Right atrium auricular region (tissue), 2 donors: Measurements from ENCODE around the gene CTPS2. TPM values are rescaled to one million over a fixed set of nuclear protein-coding genes. Genes with fewer than 3 reads are reported as not detected.

Experiments
- DNase-seq: peaks from one replicate; pipeline ENCODE4 v3.0.0-alpha.2; 2019; ENCODE audit warnings: low spot score
- H3K27ac ChIP-seq, 2 donors: fragments of 200-600 bp; sonication (generic); 1 replicate in 1 of 2; 2 replicates in 1 of 2; pipeline ENCODE4 v1.5.1; 2016 to 2019
- H3K27me3 ChIP-seq, 2 donors: fragments of 200-600 bp; sonication (generic); one replicate each; pipeline versions ENCODE4 v1.5.1 to v1.6.0; 2017 to 2019
- H3K36me3 ChIP-seq: fragments of 200-600 bp; sonication (generic); one replicate; pipeline ENCODE4 v1.5.1; 2016
- H3K4me1 ChIP-seq, 2 donors: fragments of 200-600 bp; sonication (generic); one replicate each; pipeline versions ENCODE4 v1.5.1 to v1.6.0; 2017 to 2019
- H3K4me3 ChIP-seq, 2 donors: fragments of 200-600 bp; sonication (generic); 1 replicate in 1 of 2; 2 replicates in 1 of 2; pipeline ENCODE4 v1.5.1; 2017 to 2019; ENCODE audit warnings: mild to moderate bottlenecking in 1 of 2, moderate library complexity in 1 of 2
- H3K9me3 ChIP-seq, 2 donors: fragments of 200-600 bp; sonication (generic); one replicate each; pipeline ENCODE4 v1.5.1; 2019
- microRNA counts, 2 donors: library from miRNA; unstranded; fragments of <30 nt; microRNA quantifications; one replicate each; lab custom pipeline; 2016 to 2017
- microRNA-seq, 2 donors: library from miRNA; unstranded; fragments of <30 nt; microRNA quantifications; one replicate each; pipeline ENCODE4, GENCODE V29; 2016 to 2017; ENCODE audit warnings: borderline number of aligned reads in 2 of 2, borderline replicate concordance in 1 of 2
- total RNA-seq, 2 donors: library from RNA; depleted of rRNA; stranded (reverse); fragments of >200 nt; gene quantifications; one replicate each; pipeline ENCODE4 v1.1.0, GENCODE V29; 2016
- TF ChIP-seq, protein P1 (sequence below), 2 donors: fragments of 200-600 bp; sonication (generic); IDR thresholded peaks; one replicate each; pipeline ENCODE4 v1.5.1; 2019; ENCODE audit warnings: antibody characterized with exemption in 2 of 2

Gene CTPS2
- total RNA-seq, 2 donors from 2014 or later, result 4.4 to 4.8 TPM

GRCh38 chrX:16559206-16559619 lies 153.3 kb downstream of the CTPS2 start:
- H3K4me3 ChIP-seq, result no peak overlapping the region
- H3K27me3 ChIP-seq, result no peaks in the 10 kb centered on the region
- H3K36me3 ChIP-seq, result no peaks in the 10 kb centered on the region
- H3K9me3 ChIP-seq, result no peaks in the 10 kb centered on the region
- TF ChIP-seq, protein P1, sequence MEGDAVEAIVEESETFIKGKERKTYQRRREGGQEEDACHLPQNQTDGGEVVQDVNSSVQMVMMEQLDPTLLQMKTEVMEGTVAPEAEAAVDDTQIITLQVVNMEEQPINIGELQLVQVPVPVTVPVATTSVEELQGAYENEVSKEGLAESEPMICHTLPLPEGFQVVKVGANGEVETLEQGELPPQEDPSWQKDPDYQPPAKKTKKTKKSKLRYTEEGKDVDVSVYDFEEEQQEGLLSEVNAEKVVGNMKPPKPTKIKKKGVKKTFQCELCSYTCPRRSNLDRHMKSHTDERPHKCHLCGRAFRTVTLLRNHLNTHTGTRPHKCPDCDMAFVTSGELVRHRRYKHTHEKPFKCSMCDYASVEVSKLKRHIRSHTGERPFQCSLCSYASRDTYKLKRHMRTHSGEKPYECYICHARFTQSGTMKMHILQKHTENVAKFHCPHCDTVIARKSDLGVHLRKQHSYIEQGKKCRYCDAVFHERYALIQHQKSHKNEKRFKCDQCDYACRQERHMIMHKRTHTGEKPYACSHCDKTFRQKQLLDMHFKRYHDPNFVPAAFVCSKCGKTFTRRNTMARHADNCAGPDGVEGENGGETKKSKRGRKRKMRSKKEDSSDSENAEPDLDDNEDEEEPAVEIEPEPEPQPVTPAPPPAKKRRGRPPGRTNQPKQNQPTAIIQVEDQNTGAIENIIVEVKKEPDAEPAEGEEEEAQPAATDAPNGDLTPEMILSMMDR (IDR thresholded peaks at IDR 0.05), result no peak
- H3K27ac ChIP-seq, result no peak overlapping the region
- H3K4me1 ChIP-seq, result no peaks in the 10 kb centered on the region
- DNase-seq, result no peak

- TF ChIP-seq, protein P1 (IDR thresholded peaks at IDR 0.05), result no peak
- Histone ChIP-seq H3K9me3 (no peaks in the 10 kb centered on the region), H3K27ac (no peak overlapping the region), H3K4me1 (no peaks in the 10 kb centered on the region), H3K36me3 (no peaks in the 10 kb centered on the region), H3K27me3 (no peaks in the 10 kb centered on the region), H3K4me3 (no peak overlapping the region)
- no peak for DNase-seq
Observed at GRCh38 chrX:16558489-16558888, 154.0 kb downstream of the CTPS2 start.

GRCh38 chrX:16552546-16552945 lies 159.9 kb downstream of the CTPS2 start:
- TF ChIP-seq, protein P1 (IDR thresholded peaks at IDR 0.05), result no peak
- Histone ChIP-seq H3K9me3 (no peaks in the 10 kb centered on the region), H3K27me3 (no peaks in the 10 kb centered on the region), H3K27ac (no peak overlapping the region), H3K36me3 (no peaks in the 10 kb centered on the region), H3K4me3 (no peak overlapping the region), H3K4me1 (no peaks in the 10 kb centered on the region)
- no peak for DNase-seq

GRCh38 chrX:16547644-16548043 lies 164.8 kb downstream of the CTPS2 start:
- Histone ChIP-seq H3K4me3 (no peak overlapping the region), H3K27ac (no peak overlapping the region), H3K27me3 (no peaks in the 10 kb centered on the region), H3K36me3 (no peaks in the 10 kb centered on the region), H3K4me1 (no peaks in the 10 kb centered on the region), H3K9me3 (no peaks in the 10 kb centered on the region)
- DNase-seq, result no peak
- TF ChIP-seq, protein P1 (IDR thresholded peaks at IDR 0.05), result no peak

GRCh38 chrX:16544969-16545368 lies 167.5 kb downstream of the CTPS2 start:
- Histone ChIP-seq H3K27me3 (no peaks in the 10 kb centered on the region), H3K4me3 (no peak overlapping the region), H3K27ac (no peak overlapping the region), H3K9me3 (no peaks in the 10 kb centered on the region), H3K36me3 (no peaks in the 10 kb centered on the region), H3K4me1 (no peaks in the 10 kb centered on the region)
- TF ChIP-seq, protein P1 (IDR thresholded peaks at IDR 0.05), result no peak
- DNase-seq, result no peak

MicroRNAs encoded within 50 kb of the gene (microRNA counts, 767-probe panel; counts per million panel counts)
- 0 to 2,340 counts per million in 2 donors for microRNA hsa-miR-548am-3p (lab: Ali Mortazavi, UCI)

Small RNAs within 50 kb of the gene (microRNA-seq; reads per million reads assigned to microRNA genes)
- 0 reads per million in 2 donors for gene MIR548AM

Other genes starting within 250 kb of the CTPS2 start
- not detected for gene S100G, start 62.5 kb downstream of the CTPS2 start, total RNA-seq
- 10 to 100 TPM; 16.9 to 17.6 TPM for gene SYAP1, start 6.9 kb upstream of the CTPS2 start, total RNA-seq
- 10 to 100 TPM in 1 of 2 donors, 1 to 10 TPM in 1; 6.2 to 10.1 TPM for gene TXLNG, start 73.8 kb upstream of the CTPS2 start, total RNA-seq
- gene RBBP7, start 157.7 kb upstream of the CTPS2 start, total RNA-seq, result 10 to 100 TPM; 70.7 to 72.2 TPM
- gene REPS2, start 234.0 kb upstream of the CTPS2 start, total RNA-seq, result 10 to 100 TPM in 1 of 2 donors, 1 to 10 TPM in 1; 6.2 to 14.1 TPM